H7 (cell line): ENCODE results near the gene RAPGEF5. TPM values are rescaled to one million over a fixed set of nuclear protein-coding genes. Genes with fewer than 3 reads are reported as not detected.

Source experiments
- DNase-seq: peaks from one replicate; pipeline ENCODE4 v3.0.0; 2012
- H3K27me3 ChIP-seq: 2 replicates; pipeline ENCODE4 v1.6.0; 2011; ENCODE audit warnings: mild to moderate bottlenecking, low read length; ENCODE audit not compliant: control insufficient read depth, insufficient read depth
- H3K36me3 ChIP-seq: replicated peaks from 2 replicates; pipeline ENCODE4 v1.5.1; 2011; ENCODE audit warnings: low read length; ENCODE audit not compliant: control insufficient read depth, insufficient read depth
- H3K4me3 ChIP-seq: 2 replicates; pipeline ENCODE4 v1.5.1; 2011; ENCODE audit warnings: low read depth, mild to moderate bottlenecking, control low read depth, low read length, moderate library complexity; ENCODE audit not compliant: insufficient read depth
- total RNA-seq: library from RNA; depleted of rRNA; stranded (reverse); fragments of >200 nt; shearing (Covaris generic); gene quantifications from 2 replicates; pipeline ENCODE4 v1.2.3, GENCODE V29; 2014

RAPGEF5 gene
- total RNA-seq, 1 experiment from 2014 or later, result 4.2 TPM

GRCh38 chr7:22138106-22138505 lies 218.8 kb downstream of the RAPGEF5 start:
- Histone ChIP-seq H3K4me3 (no peak overlapping the region), H3K36me3 (peaks cover 2% of the 10 kb centered on the region), H3K27me3 (no peaks in the 10 kb centered on the region)
- no peak for DNase-seq

GRCh38 chr7:22137466-22137865 lies 219.5 kb downstream of the RAPGEF5 start:
- peaks cover 2% of the 10 kb centered on the region for H3K36me3 ChIP-seq

GRCh38 chr7:22137026-22137425 lies 219.9 kb downstream of the RAPGEF5 start:
- no peak for DNase-seq
- no peaks in the 10 kb centered on the region for H3K27me3 ChIP-seq
- no peak overlapping the region for H3K4me3 ChIP-seq
- peaks cover 2% of the 10 kb centered on the region for H3K36me3 ChIP-seq

More at GRCh38 chr7:22137466-22137865, 219.5 kb downstream of the RAPGEF5 start:
- H3K27me3 ChIP-seq, result no peaks in the 10 kb centered on the region
- no peak for DNase-seq
- H3K4me3 ChIP-seq, result no peak overlapping the region

- DNase-seq, result no peak
- no peaks in the 10 kb centered on the region for H3K27me3 ChIP-seq
- H3K4me3 ChIP-seq, result no peak overlapping the region
- H3K36me3 ChIP-seq, result no peaks in the 10 kb centered on the region
Observed at GRCh38 chr7:22129819-22130580, 227.0 kb downstream of the RAPGEF5 start.

GRCh38 chr7:22129166-22129565 lies 227.8 kb downstream of the RAPGEF5 start:
- no peaks in the 10 kb centered on the region for H3K36me3 ChIP-seq
- no peak for DNase-seq
- no peaks in the 10 kb centered on the region for H3K27me3 ChIP-seq
- H3K4me3 ChIP-seq, result no peak overlapping the region

GRCh38 chr7:22128528-22128920 lies 228.4 kb downstream of the RAPGEF5 start:
- no peaks in the 10 kb centered on the region for H3K36me3 ChIP-seq
- H3K4me3 ChIP-seq, result no peak overlapping the region
- DNase-seq, result no peak
- no peaks in the 10 kb centered on the region for H3K27me3 ChIP-seq

- no peak for DNase-seq
- Histone ChIP-seq H3K27me3 (no peaks in the 10 kb centered on the region), H3K36me3 (no peaks in the 10 kb centered on the region), H3K4me3 (no peak overlapping the region)
Observed at GRCh38 chr7:22127835-22128527, 229.0 kb downstream of the RAPGEF5 start.

GRCh38 chr7:22125436-22125835 lies 231.5 kb downstream of the RAPGEF5 start:
- Histone ChIP-seq H3K4me3 (no peak overlapping the region), H3K27me3 (no peaks in the 10 kb centered on the region), H3K36me3 (no peaks in the 10 kb centered on the region)
- no peak for DNase-seq

- no peaks in the 10 kb centered on the region for H3K27me3 ChIP-seq
- H3K36me3 ChIP-seq, result no peaks in the 10 kb centered on the region
- no peak for DNase-seq
- H3K4me3 ChIP-seq, result no peak overlapping the region
Observed at GRCh38 chr7:22124941-22125340, 232.0 kb downstream of the RAPGEF5 start.

GRCh38 chr7:22123139-22123538 lies 233.8 kb downstream of the RAPGEF5 start:
- H3K36me3 ChIP-seq, result no peaks in the 10 kb centered on the region
- H3K27me3 ChIP-seq, result no peaks in the 10 kb centered on the region
- no peak for DNase-seq
- no peak overlapping the region for H3K4me3 ChIP-seq

GRCh38 chr7:22121702-22122474 lies 235.1 kb downstream of the RAPGEF5 start:
- no peak overlapping the region for H3K4me3 ChIP-seq
- H3K27me3 ChIP-seq, result no peaks in the 10 kb centered on the region
- no peak for DNase-seq

GRCh38 chr7:22120391-22121053 lies 236.4 kb downstream of the RAPGEF5 start:
- Histone ChIP-seq H3K27me3 (no peaks in the 10 kb centered on the region), H3K4me3 (no peak overlapping the region), H3K36me3 (no peaks in the 10 kb centered on the region; the same call in 1 of the 2 replicates)
- no peak for DNase-seq

More at GRCh38 chr7:22121702-22122474, 235.1 kb downstream of the RAPGEF5 start:
- no peaks in the 10 kb centered on the region; the same call in 1 of the 2 replicates for H3K36me3 ChIP-seq

- Histone ChIP-seq H3K4me3 (no peak overlapping the region), H3K27me3 (no peaks in the 10 kb centered on the region), H3K36me3 (no peaks in the 10 kb centered on the region; the same call in 1 of the 2 replicates)
- DNase-seq, result no peak
Observed at GRCh38 chr7:22117222-22117621, 239.7 kb downstream of the RAPGEF5 start.

GRCh38 chr7:22116451-22117030 lies 240.4 kb downstream of the RAPGEF5 start:
- Histone ChIP-seq H3K36me3 (no peaks in the 10 kb centered on the region; the same call in 1 of the 2 replicates), H3K4me3 (no peak overlapping the region), H3K27me3 (no peaks in the 10 kb centered on the region)
- no peak for DNase-seq
